Ovary (tissue), 3 donors: ENCODE measurements around the gene KRT75.

Source experiments
- EP300 ChIP-seq: sonication (generic); formaldehyde crosslinking; IDR thresholded peaks from one replicate; pipeline ENCODE4 v1.6.1; 2017; ENCODE audit warnings: antibody characterized with exemption
- TF ChIP-seq, protein P1 (sequence below), 3 donors: fragments of 450-650 bp in 2 of 3; fragments of 200-600 bp in 1 of 3; IDR thresholded peaks; one replicate each; pipeline versions ENCODE4 v1.5.1 to v1.8.0; 2016 to 2022; ENCODE audit warnings: antibody characterized with exemption in 3 of 3, mild to moderate bottlenecking in 1 of 3
- donor health status: DM: no; HTN: no; CAD: no.

DNA sequence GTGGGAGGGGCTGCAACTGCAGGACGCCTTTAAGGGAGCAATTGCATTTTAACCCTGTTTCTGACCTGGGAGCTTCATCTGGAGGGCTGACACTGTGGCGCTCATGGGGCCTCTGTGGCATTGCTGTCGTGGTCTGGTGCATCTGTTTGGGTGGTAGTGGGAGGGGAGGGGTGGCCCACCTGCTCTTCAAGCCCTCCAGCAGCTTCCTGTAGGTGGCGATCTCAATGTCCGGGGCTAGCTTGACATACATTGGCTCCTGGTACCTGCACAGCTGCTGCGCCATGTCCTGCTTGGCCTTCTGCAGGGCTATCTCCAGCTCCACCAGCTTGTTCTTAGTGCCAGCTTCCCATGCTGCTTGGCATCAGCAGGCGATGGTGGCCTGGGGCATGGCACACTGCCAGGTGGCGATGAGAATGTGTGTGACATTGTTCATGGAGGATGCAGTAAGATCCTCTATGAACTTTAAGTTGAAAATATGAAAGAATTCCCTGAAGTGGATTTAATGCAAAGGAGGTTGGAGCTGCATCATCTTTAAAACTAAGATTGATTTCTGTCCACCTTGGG lies 20.3 kb downstream of the KRT75 start:
- TF ChIP-seq EP300, result no peak
- TF ChIP-seq, protein P1, sequence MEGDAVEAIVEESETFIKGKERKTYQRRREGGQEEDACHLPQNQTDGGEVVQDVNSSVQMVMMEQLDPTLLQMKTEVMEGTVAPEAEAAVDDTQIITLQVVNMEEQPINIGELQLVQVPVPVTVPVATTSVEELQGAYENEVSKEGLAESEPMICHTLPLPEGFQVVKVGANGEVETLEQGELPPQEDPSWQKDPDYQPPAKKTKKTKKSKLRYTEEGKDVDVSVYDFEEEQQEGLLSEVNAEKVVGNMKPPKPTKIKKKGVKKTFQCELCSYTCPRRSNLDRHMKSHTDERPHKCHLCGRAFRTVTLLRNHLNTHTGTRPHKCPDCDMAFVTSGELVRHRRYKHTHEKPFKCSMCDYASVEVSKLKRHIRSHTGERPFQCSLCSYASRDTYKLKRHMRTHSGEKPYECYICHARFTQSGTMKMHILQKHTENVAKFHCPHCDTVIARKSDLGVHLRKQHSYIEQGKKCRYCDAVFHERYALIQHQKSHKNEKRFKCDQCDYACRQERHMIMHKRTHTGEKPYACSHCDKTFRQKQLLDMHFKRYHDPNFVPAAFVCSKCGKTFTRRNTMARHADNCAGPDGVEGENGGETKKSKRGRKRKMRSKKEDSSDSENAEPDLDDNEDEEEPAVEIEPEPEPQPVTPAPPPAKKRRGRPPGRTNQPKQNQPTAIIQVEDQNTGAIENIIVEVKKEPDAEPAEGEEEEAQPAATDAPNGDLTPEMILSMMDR (IDR thresholded peaks at IDR 0.05), result no peak
